ENCODE results near the gene NBPF4.
"Not testable (repeated sequence)": the region's sequence is repeated elsewhere in the genome, so short reads cannot be mapped to it uniquely, and the experiment has no call there.

DNA sequence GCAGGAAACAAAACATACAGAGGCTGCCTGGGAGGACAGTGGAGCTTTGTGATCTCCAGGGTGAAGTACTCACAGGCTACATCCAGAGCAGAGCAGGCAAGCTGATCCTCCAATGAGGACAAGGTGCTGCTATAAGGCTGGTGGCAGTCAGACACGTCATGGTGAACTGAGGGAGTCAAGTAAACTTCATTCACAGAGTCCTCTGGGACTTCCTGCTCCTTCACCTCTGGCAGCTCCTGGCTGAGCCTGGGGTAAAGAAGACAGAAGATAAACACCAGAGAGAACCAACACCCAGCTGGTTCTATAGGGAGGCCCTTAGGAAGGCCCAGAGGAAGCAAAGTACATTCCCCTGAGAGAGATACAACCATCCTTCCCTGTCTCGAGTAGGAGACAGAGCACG is 11.7 kb downstream of the NBPF4 start:
- TF ChIP-seq, protein P1, sequence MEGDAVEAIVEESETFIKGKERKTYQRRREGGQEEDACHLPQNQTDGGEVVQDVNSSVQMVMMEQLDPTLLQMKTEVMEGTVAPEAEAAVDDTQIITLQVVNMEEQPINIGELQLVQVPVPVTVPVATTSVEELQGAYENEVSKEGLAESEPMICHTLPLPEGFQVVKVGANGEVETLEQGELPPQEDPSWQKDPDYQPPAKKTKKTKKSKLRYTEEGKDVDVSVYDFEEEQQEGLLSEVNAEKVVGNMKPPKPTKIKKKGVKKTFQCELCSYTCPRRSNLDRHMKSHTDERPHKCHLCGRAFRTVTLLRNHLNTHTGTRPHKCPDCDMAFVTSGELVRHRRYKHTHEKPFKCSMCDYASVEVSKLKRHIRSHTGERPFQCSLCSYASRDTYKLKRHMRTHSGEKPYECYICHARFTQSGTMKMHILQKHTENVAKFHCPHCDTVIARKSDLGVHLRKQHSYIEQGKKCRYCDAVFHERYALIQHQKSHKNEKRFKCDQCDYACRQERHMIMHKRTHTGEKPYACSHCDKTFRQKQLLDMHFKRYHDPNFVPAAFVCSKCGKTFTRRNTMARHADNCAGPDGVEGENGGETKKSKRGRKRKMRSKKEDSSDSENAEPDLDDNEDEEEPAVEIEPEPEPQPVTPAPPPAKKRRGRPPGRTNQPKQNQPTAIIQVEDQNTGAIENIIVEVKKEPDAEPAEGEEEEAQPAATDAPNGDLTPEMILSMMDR (IDR thresholded peaks at IDR 0.05; ENCODE audit: insufficient read depth, low read length, poor library complexity, severe bottlenecking) = not testable (repeated sequence)
- not testable (repeated sequence) for TF ChIP-seq EZH2phosphoT487 (conservative IDR thresholded peaks at IDR 0.05; ENCODE audit: low read length)

Measured in SU-DHL-6 (cell line).